ENCODE measurements around the gene KCNT1.

Gene KCNT1

DNA sequence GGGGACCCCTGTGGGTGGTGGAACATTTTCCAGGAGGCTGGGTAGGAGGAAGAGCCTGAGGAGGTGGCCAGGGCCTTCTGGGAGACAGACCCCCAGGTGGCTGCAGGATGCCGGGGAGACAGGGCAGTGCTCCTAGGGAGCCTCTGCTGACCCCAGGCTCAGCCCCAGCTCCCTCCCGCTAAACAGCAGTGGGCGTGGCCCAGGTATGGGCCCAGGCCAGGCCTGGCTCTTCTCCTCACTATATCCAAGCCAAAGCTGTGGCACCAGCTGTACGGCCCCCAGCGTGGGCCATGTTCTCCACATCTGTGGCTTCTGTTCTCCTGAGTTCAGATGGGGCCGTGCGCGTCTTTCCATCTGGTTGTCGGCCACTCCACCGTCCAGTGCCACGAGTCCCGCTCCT is 58.5 kb downstream of the KCNT1 start:
- Histone ChIP-seq H3K9me3 (ENCODE audit: control insufficient read depth, insufficient read depth, low read length) (no peaks in the 10 kb centered on the region), H3K27ac (ENCODE audit: low read depth, low read length) (no peak overlapping the region), H3K4me1 (ENCODE audit: control insufficient read depth, low read length) (no peaks in the 10 kb centered on the region), H3F3A (ENCODE audit: control insufficient read depth, insufficient read depth) (no peaks in the 10 kb centered on the region), H3K4me3 (ENCODE audit: low read length) (no peak overlapping the region), H3K79me2 (ENCODE audit: control insufficient read depth, low read length) (no peaks in the 10 kb centered on the region), H3K4me2 (ENCODE audit: low read length) (no peak overlapping the region), H3K9me2 (replicated peaks; ENCODE audit: control insufficient read depth, low read length) (no peaks in the 10 kb centered on the region), H3K36me3 (ENCODE audit: control insufficient read depth, low read length) (no peaks in the 10 kb centered on the region), H4K20me1 (ENCODE audit: control insufficient read depth, insufficient read depth, low read depth, low read length) (no peaks in the 10 kb centered on the region), H3K27me3 (ENCODE audit: control insufficient read depth, low read length) (no peaks in the 10 kb centered on the region)
- TF ChIP-seq, protein P1, sequence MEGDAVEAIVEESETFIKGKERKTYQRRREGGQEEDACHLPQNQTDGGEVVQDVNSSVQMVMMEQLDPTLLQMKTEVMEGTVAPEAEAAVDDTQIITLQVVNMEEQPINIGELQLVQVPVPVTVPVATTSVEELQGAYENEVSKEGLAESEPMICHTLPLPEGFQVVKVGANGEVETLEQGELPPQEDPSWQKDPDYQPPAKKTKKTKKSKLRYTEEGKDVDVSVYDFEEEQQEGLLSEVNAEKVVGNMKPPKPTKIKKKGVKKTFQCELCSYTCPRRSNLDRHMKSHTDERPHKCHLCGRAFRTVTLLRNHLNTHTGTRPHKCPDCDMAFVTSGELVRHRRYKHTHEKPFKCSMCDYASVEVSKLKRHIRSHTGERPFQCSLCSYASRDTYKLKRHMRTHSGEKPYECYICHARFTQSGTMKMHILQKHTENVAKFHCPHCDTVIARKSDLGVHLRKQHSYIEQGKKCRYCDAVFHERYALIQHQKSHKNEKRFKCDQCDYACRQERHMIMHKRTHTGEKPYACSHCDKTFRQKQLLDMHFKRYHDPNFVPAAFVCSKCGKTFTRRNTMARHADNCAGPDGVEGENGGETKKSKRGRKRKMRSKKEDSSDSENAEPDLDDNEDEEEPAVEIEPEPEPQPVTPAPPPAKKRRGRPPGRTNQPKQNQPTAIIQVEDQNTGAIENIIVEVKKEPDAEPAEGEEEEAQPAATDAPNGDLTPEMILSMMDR (IDR thresholded peaks at IDR 0.05; ENCODE audit: low read depth, low read length, poor library complexity, severe bottlenecking), result no peak
- no peak for TF ChIP-seq EZH2phosphoT487 (IDR thresholded peaks at IDR 0.05; ENCODE audit: borderline replicate concordance, low read length)

DNA sequence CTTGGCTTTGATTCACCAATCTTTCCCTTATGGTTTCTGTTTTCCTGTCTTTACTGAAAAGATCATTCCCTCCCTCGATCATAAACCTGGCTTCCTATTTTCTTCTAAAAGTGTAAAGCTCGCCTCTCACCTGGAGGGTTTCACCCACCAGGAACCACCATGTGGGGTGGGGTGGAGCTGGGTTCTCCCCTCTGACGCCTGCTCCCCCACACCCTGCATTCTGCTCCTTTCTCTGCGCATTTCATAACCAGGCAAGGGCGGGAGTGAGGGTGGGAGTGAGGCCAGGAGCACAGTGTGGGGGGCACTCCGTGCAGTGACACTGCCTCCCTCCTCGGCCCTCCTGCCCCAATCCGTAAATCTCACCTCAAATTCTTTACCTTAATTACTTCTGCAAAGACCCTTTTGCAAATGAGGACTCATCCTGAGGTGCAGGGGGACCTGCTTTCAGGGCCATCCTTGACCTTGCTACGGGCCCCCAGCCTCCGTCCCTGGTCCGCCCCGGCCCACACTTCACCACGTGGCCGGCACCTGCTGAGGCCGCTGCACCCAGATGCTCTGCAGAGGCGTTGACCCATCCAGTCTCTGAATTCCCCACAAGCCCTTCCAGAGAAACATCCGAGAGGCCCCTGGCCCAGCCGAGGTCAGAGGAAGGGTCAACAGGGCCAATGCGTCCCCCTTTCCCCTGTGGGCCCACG is 59.3 kb downstream of the KCNT1 start:
- no peak overlapping the region for H3K4me2 ChIP-seq (ENCODE audit: low read length)
- H3K4me3 ChIP-seq (ENCODE audit: low read length), result no peak overlapping the region
- H3K79me2 ChIP-seq (ENCODE audit: control insufficient read depth, low read length), result no peaks in the 10 kb centered on the region
- H3F3A ChIP-seq (ENCODE audit: control insufficient read depth, insufficient read depth), result no peaks in the 10 kb centered on the region
- H3K4me1 ChIP-seq (ENCODE audit: control insufficient read depth, low read length), result no peaks in the 10 kb centered on the region
- H3K36me3 ChIP-seq (ENCODE audit: control insufficient read depth, low read length), result no peaks in the 10 kb centered on the region
- no peaks in the 10 kb centered on the region; the same call in 1 of the 2 replicates for H3K9me3 ChIP-seq (ENCODE audit: control insufficient read depth, insufficient read depth, low read length)
- H3K27ac ChIP-seq (ENCODE audit: low read depth, low read length), result no peak overlapping the region
- no peaks in the 10 kb centered on the region for H3K9me2 ChIP-seq (replicated peaks; ENCODE audit: control insufficient read depth, low read length)
- no peak for TF ChIP-seq EZH2phosphoT487 (IDR thresholded peaks at IDR 0.05; ENCODE audit: borderline replicate concordance, low read length)
- TF ChIP-seq, protein P1 (IDR thresholded peaks at IDR 0.05; ENCODE audit: low read depth, low read length, poor library complexity, severe bottlenecking), result no peak
- H4K20me1 ChIP-seq (ENCODE audit: control insufficient read depth, insufficient read depth, low read depth, low read length), result no peaks in the 10 kb centered on the region
- H3K27me3 ChIP-seq (ENCODE audit: control insufficient read depth, low read length), result no peaks in the 10 kb centered on the region

DNA sequence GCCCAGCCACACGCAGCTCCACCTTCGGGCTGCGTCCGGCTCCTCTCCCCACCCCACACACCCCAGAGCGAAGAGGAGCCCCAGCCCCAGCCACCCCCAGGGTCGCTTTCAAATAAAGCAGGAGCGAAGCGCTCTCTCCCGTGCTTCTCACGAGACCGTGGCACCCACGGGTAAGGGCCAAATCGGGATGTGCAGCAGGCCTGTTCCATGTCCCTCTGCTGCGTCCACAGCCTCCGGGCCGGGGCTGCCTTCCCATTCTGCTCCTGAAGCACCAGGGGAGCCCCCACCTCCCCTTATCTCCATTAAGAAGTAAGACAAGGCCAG is 59.8 kb downstream of the KCNT1 start:
- H3K4me1 ChIP-seq (ENCODE audit: control insufficient read depth, low read length), result no peaks in the 10 kb centered on the region
- no peaks in the 10 kb centered on the region for H3K27me3 ChIP-seq (ENCODE audit: control insufficient read depth, low read length)
- no peaks in the 10 kb centered on the region for H3K79me2 ChIP-seq (ENCODE audit: control insufficient read depth, low read length)
- no peaks in the 10 kb centered on the region for H4K20me1 ChIP-seq (ENCODE audit: control insufficient read depth, insufficient read depth, low read depth, low read length)
- H3K27ac ChIP-seq (ENCODE audit: low read depth, low read length), result no peak overlapping the region
- no peaks in the 10 kb centered on the region for H3K9me2 ChIP-seq (replicated peaks; ENCODE audit: control insufficient read depth, low read length)
- H3K9me3 ChIP-seq (ENCODE audit: control insufficient read depth, insufficient read depth, low read length), result no peaks in the 10 kb centered on the region; the same call in 1 of the 2 replicates
- H3F3A ChIP-seq (ENCODE audit: control insufficient read depth, insufficient read depth), result no peaks in the 10 kb centered on the region
- H3K36me3 ChIP-seq (ENCODE audit: control insufficient read depth, low read length), result no peaks in the 10 kb centered on the region
- no peak overlapping the region for H3K4me3 ChIP-seq (ENCODE audit: low read length)
- H3K4me2 ChIP-seq (ENCODE audit: low read length), result no peak overlapping the region
- no peak for TF ChIP-seq EZH2phosphoT487 (IDR thresholded peaks at IDR 0.05; ENCODE audit: borderline replicate concordance, low read length)
- TF ChIP-seq, protein P1 (IDR thresholded peaks at IDR 0.05; ENCODE audit: low read depth, low read length, poor library complexity, severe bottlenecking), result no peak

Data from DOHH2 (cell line).